HCT116 (cell line): ENCODE results near the gene SMG5. TPM values are rescaled to one million over a fixed set of nuclear protein-coding genes. Genes with fewer than 3 reads are reported as not detected.

Source experiments
- ATAC-seq: fragments of 200-7000 bp; cut with Tn5 transposase; 2 replicates; pipeline ENCODE4 v1.9.1; 2020; ENCODE audit warnings: mild to moderate bottlenecking, moderate library complexity
- BruUV-seq: library from RNA; stranded (reverse); fragments of 400-500 nt; replicated peaks from 2 replicates; lab custom pipeline; 2021; lab: Mats Ljungman, UMichigan
- CTCF ChIA-PET: fragments of 300-600 bp; sonication (Branson Sonifier 250); formaldehyde crosslinking; loops from one replicate; lab custom pipeline; 2021; ENCODE audit warnings: antibody characterized with exemption; lab: Charles Lee
- POLR2A ChIA-PET: fragments of 300-600, 350-600 bp; sonication (Branson Sonifier 250); formaldehyde crosslinking; loops from one replicate; lab custom pipeline; 2021; ENCODE audit warnings: antibody characterized with exemption; lab: Charles Lee
- RAD21 ChIA-PET, 2 experiments: fragments of 300-600 bp; sonication (Branson Sonifier 250); formaldehyde crosslinking; loops; one replicate each; lab custom pipeline; 2023; ENCODE audit warnings: low total read pairs in 2 of 2; ENCODE audit not compliant: uncharacterized antibody in 2 of 2, unreplicated experiment in 2 of 2, low non-redundant PET in 1 of 2; lab: Charles Lee
- DNase-seq: peaks from one replicate; pipeline ENCODE4 v3.0.0-alpha.2; 2010; ENCODE audit warnings: low read depth, low spot score
- H2AFZ ChIP-seq: fragments of 200-600 bp; shearing (Covaris generic), sonication (generic); 2 replicates; pipeline ENCODE4 v1.6.1; 2017; ENCODE audit warnings: low read depth, mixed run types, mixed read lengths, antibody characterized with exemption, low read length; ENCODE audit not compliant: poor library complexity, severe bottlenecking
- H3K27ac ChIP-seq: 2 replicates; pipeline ENCODE4 v1.5.1; 2012; ENCODE audit warnings: low read depth, low read length
- H3K27me3 ChIP-seq: fragments of 200-600 bp; sonication (generic); 2 replicates; pipeline ENCODE4 v1.6.1; 2016; ENCODE audit warnings: mixed run types, low read length, mixed read lengths; ENCODE audit not compliant: insufficient read depth
- H3K36me3 ChIP-seq, 2 experiments: fragments of 200-500 bp in 1 of 2; fragments of 200-600 bp in 1 of 2; sonication (Bioruptor generic) in 1 of 2; sonication (generic) in 1 of 2; 2 replicates each; pipeline versions ENCODE4 v1.5.1 to v1.6.1; 2014 to 2016; ENCODE audit warnings: low read length in 2 of 2, inconsistent platforms in 1 of 2, mixed read lengths in 1 of 2, mixed run types in 1 of 2; ENCODE audit not compliant: insufficient read depth in 2 of 2, control insufficient read depth in 1 of 2
- H3K4me1 ChIP-seq, 2 experiments: fragments of 200-600 bp in 1 of 2; sonication (generic) in 1 of 2; 2 replicates each; pipeline versions ENCODE4 v1.5.1 to v1.6.1; 2012 to 2017; ENCODE audit warnings: low read length in 2 of 2, inconsistent platforms in 1 of 2, mild to moderate bottlenecking in 1 of 2, mixed read lengths in 1 of 2, mixed run types in 1 of 2, moderate library complexity in 1 of 2; ENCODE audit not compliant: insufficient read depth in 2 of 2, control insufficient read depth in 1 of 2
- H3K4me2 ChIP-seq: fragments of 200-600 bp; sonication (generic); 2 replicates; pipeline ENCODE4 v1.6.1; 2017; ENCODE audit warnings: mixed run types, low read length, mixed read lengths
- H3K4me3 ChIP-seq, 2 experiments: fragments of 200-600 bp in 1 of 2; sonication (generic) in 1 of 2; replicated peaks in 1 of 2; 2 replicates each; pipeline ENCODE4 v1.5.1; 2011 to 2016; ENCODE audit warnings: low read length in 2 of 2, control low read depth in 1 of 2, low read depth in 1 of 2, mild to moderate bottlenecking in 1 of 2, mixed read lengths in 1 of 2, mixed run types in 1 of 2
- H3K79me2 ChIP-seq: fragments of 200-600 bp; sonication (generic); 2 replicates; pipeline ENCODE4 v1.6.1; 2017; ENCODE audit warnings: mild to moderate bottlenecking, mixed run types, low read length, moderate library complexity, mixed read lengths; ENCODE audit not compliant: insufficient read depth
- H3K9ac ChIP-seq: fragments of 200-600 bp; sonication (generic); 2 replicates; pipeline ENCODE4 v1.6.1; 2016; ENCODE audit warnings: low read length, mixed read lengths
- H3K9me2 ChIP-seq: fragments of 200-600 bp; sonication (generic), shearing (Covaris generic); 2 replicates; pipeline ENCODE4 v1.6.1; 2017; ENCODE audit warnings: mixed run types, mild to moderate bottlenecking, moderate library complexity; ENCODE audit not compliant: insufficient read depth
- H3K9me3 ChIP-seq, 2 experiments: fragments of 200-500 bp in 1 of 2; fragments of 200-600 bp in 1 of 2; sonication (Bioruptor generic) in 1 of 2; sonication (generic) in 1 of 2; 2 replicates each; pipeline ENCODE4 v1.6.1; 2014 to 2017; ENCODE audit warnings: low read length in 2 of 2, mixed read lengths in 2 of 2, inconsistent platforms in 1 of 2, low read depth in 1 of 2, mild to moderate bottlenecking in 1 of 2, mixed run types in 1 of 2, moderate library complexity in 1 of 2; ENCODE audit not compliant: control insufficient read depth in 1 of 2, insufficient read depth in 1 of 2
- H4K20me1 ChIP-seq: fragments of 200-600 bp; sonication (generic), shearing (Covaris generic); 2 replicates; pipeline ENCODE4 v1.6.1; 2017; ENCODE audit warnings: mixed run types, mild to moderate bottlenecking, moderate library complexity; ENCODE audit not compliant: insufficient read depth
- EGR1 ChIP-seq: IDR thresholded peaks from 2 replicates; pipeline ENCODE4 v1.6.1; 2012; ENCODE audit warnings: low read depth
- ELF1 ChIP-seq: IDR thresholded peaks from 2 replicates; pipeline ENCODE4 v1.6.1; 2012; ENCODE audit warnings: low read depth, borderline replicate concordance
- EZH2 ChIP-seq: fragments of 200-600 bp; sonication (generic); IDR thresholded peaks from 2 replicates; pipeline ENCODE4 v1.6.1; 2017; ENCODE audit warnings: antibody characterized with exemption, mixed run types
- POLR2AphosphoS5 ChIP-seq: IDR thresholded peaks from 2 replicates; pipeline ENCODE4 v1.6.1; 2011; ENCODE audit warnings: mild to moderate bottlenecking, low read depth, low read length, moderate library complexity
- SIN3A ChIP-seq: IDR thresholded peaks from 2 replicates; pipeline ENCODE4 v1.6.1; 2012; ENCODE audit warnings: low read depth
- TCF7L2 ChIP-seq: IDR thresholded peaks from 2 replicates; pipeline ENCODE4 v1.7.0; 2011; ENCODE audit warnings: borderline replicate concordance, inconsistent platforms; ENCODE audit not compliant: insufficient read depth, insufficient read length; ENCODE audit errors: extremely low read depth
- ZNF274 ChIP-seq: fragments of 200-500 bp; sonication (Bioruptor generic); IDR thresholded peaks from 2 replicates; pipeline ENCODE4 v1.6.1; 2014; ENCODE audit warnings: mild to moderate bottlenecking, low read depth, low read length, inconsistent platforms
- intact Hi-C: fragments of 100-400 bp; cut with micrococcal nuclease; formaldehyde crosslinking; loops from 2 replicates; pipeline ENCODE4 v1.10.0; 2022
- total RNA-seq: library from RNA; stranded (reverse); gene quantifications from one replicate; pipeline ENCODE4 v1.2.1, GENCODE V29; 2021; ENCODE audit not compliant: unreplicated experiment
- TF ChIP-seq, protein P1 (sequence below): IDR thresholded peaks from 2 replicates; pipeline ENCODE4 v1.6.1; 2011; ENCODE audit warnings: mild to moderate bottlenecking, low read length, moderate library complexity; ENCODE audit not compliant: insufficient replicate concordance; ENCODE audit errors: extremely low read depth
- TF ChIP-seq, protein P2 (sequence below): IDR thresholded peaks from 2 replicates; pipeline ENCODE4 v1.6.1; 2012

Gene SMG5
- total RNA-seq, 1 experiment from 2014 or later: 75.2 TPM

GRCh38 chr1:156245451-156246232 is 37.0 kb downstream of the SMG5 start (continued):
- TF ChIP-seq, protein P1, sequence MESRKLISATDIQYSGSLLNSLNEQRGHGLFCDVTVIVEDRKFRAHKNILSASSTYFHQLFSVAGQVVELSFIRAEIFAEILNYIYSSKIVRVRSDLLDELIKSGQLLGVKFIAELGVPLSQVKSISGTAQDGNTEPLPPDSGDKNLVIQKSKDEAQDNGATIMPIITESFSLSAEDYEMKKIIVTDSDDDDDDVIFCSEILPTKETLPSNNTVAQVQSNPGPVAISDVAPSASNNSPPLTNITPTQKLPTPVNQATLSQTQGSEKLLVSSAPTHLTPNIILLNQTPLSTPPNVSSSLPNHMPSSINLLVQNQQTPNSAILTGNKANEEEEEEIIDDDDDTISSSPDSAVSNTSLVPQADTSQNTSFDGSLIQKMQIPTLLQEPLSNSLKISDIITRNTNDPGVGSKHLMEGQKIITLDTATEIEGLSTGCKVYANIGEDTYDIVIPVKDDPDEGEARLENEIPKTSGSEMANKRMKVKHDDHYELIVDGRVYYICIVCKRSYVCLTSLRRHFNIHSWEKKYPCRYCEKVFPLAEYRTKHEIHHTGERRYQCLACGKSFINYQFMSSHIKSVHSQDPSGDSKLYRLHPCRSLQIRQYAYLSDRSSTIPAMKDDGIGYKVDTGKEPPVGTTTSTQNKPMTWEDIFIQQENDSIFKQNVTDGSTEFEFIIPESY: no peak
- TF ChIP-seq, protein P2, sequence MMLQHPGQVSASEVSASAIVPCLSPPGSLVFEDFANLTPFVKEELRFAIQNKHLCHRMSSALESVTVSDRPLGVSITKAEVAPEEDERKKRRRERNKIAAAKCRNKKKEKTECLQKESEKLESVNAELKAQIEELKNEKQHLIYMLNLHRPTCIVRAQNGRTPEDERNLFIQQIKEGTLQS: no peak
- TF ChIP-seq EGR1 (no peak), SIN3A (no peak), POLR2AphosphoS5 (no peak)

DNA sequence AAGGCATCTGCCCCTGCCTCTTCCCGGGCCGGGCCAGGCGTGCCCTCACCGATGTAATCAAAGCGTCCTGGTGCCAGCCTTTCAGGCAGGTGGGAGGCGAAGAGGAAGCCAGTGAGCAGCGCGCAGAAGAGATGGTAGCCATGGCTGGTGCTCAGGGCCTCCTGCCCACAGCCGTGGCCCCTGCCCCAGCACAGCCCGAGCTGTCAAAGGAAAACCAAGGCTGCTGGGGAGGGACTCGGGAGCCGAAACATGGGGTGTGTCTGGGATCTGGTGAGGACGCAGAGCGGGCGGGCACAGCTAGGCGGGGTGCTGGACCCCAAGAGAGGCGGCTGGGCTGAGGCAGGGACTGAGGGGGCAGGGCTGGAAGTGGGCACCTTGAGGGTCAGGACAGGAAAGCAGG is 37.9 kb downstream of the SMG5 start:
- TF ChIP-seq EZH2 (no peak), TCF7L2 (no peak), SIN3A (no peak), ELF1 (no peak), ZNF274 (no peak)
- TF ChIP-seq, protein P1: no peak
- Histone ChIP-seq H3K9ac (no peak overlapping the region), H3K4me3 (no peak overlapping the region), H4K20me1 (peaks cover 3% of the 10 kb centered on the region; the same call in 1 of the 2 replicates), H3K9me2 (no peaks in the 10 kb centered on the region), H2AFZ (no peak overlapping the region), H3K27me3 (no peaks in the 10 kb centered on the region), H3K9me3 (no peaks in the 10 kb centered on the region), H3K4me1 (peaks cover 14 to 31% of the 10 kb centered on the region in 2 experiments), H3K79me2 (no peaks in the 10 kb centered on the region), H3K27ac (no peak overlapping the region), H3K4me2 (no peak overlapping the region), H3K36me3 (peaks cover 2 to 5% of the 10 kb centered on the region in 2 experiments; a peak in 1 of 4 replicates)
- BruUV-seq: no TSS peak
- DNase-seq: no peak
- intact Hi-C loops: no loop called here
- RAD21 ChIA-PET: no interaction called here
- POLR2A ChIA-PET: no interaction called here
- CTCF ChIA-PET: no interaction called here
- ATAC-seq: no peak
